ENCODE results near the gene LDLRAP1. TPM values are rescaled to one million over a fixed set of nuclear protein-coding genes. Genes with fewer than 3 reads are reported as not detected.

The LDLRAP1 gene
- total and polyA plus RNA-seq, 4 donors: 5.2 to 17.8 (median 13.3) TPM

- 95% methylated on average over 11 of the region's 11 CpGs for WGBS
- Histone ChIP-seq H3K4me1 (ENCODE audit: control insufficient read depth in 4 of 4, insufficient read depth in 4 of 4, low read length in 3 of 4) (peaks cover 7 to 19% (median 14%) of the 10 kb centered on the region in 4 donors), H3K27ac (ENCODE audit: low read depth in 1 of 2, low read length in 2 of 2) (no peak overlapping the region), H3K9me3 (ENCODE audit: control insufficient read depth in 4 of 4, low read length in 3 of 4) (no peaks in the 10 kb centered on the region), H3K36me3 (ENCODE audit: control insufficient read depth in 4 of 4, insufficient read depth in 3 of 4, low read depth in 1 of 4, low read length in 3 of 4) (peaks cover 0 to 25% (median 3%) of the 10 kb centered on the region in 4 donors), H3K4me3 (ENCODE audit: low read depth in 1 of 3, low read length in 3 of 3) (no peak overlapping the region), H3K27me3 (ENCODE audit: control insufficient read depth in 4 of 4, insufficient read depth in 4 of 4, low read length in 3 of 4) (no peaks in the 10 kb centered on the region), H3K9ac (ENCODE audit: low read depth in 1 of 2, low read length in 2 of 2) (no peak overlapping the region)
- no peak for DNase-seq (ENCODE audit: low spot score)
- TF ChIP-seq HNF4A (conservative IDR thresholded peaks at IDR 0.05) (no peak), RAD21 (IDR thresholded peaks at IDR 0.05) (no peak), GABPA (IDR thresholded peaks at IDR 0.05 in 1 of 2, conservative IDR thresholded peaks at IDR 0.05 in 1 of 2) (no peak), SP1 (IDR thresholded peaks at IDR 0.05) (no peak), FOXA2 (IDR thresholded peaks at IDR 0.05) (no peak), FOXA1 (IDR thresholded peaks at IDR 0.05) (no peak), EGR1 (IDR thresholded peaks at IDR 0.05; ENCODE audit: low read depth in 2 of 2) (no peak)
- TF ChIP-seq, protein P1, sequence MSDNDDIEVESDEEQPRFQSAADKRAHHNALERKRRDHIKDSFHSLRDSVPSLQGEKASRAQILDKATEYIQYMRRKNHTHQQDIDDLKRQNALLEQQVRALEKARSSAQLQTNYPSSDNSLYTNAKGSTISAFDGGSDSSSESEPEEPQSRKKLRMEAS (IDR thresholded peaks at IDR 0.05): no peak
- TF ChIP-seq, protein P2, sequence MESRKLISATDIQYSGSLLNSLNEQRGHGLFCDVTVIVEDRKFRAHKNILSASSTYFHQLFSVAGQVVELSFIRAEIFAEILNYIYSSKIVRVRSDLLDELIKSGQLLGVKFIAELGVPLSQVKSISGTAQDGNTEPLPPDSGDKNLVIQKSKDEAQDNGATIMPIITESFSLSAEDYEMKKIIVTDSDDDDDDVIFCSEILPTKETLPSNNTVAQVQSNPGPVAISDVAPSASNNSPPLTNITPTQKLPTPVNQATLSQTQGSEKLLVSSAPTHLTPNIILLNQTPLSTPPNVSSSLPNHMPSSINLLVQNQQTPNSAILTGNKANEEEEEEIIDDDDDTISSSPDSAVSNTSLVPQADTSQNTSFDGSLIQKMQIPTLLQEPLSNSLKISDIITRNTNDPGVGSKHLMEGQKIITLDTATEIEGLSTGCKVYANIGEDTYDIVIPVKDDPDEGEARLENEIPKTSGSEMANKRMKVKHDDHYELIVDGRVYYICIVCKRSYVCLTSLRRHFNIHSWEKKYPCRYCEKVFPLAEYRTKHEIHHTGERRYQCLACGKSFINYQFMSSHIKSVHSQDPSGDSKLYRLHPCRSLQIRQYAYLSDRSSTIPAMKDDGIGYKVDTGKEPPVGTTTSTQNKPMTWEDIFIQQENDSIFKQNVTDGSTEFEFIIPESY (IDR thresholded peaks at IDR 0.05): no peak
Observed at GRCh38 chr1:25553749-25554429, 10.5 kb downstream of the LDLRAP1 start.

GRCh38 chr1:25554430-25554780, 11.0 kb downstream of the LDLRAP1 start:
- TF ChIP-seq HNF4A (conservative IDR thresholded peaks at IDR 0.05) (no peak), SP1 (IDR thresholded peaks at IDR 0.05) (no peak), FOXA2 (IDR thresholded peaks at IDR 0.05) (no peak), YY1 (IDR thresholded peaks at IDR 0.05) (no peak), CTCF (IDR thresholded peaks at IDR 0.05; ENCODE audit: low read depth, low read length, missing input control) (no peak), FOXA1 (IDR thresholded peaks at IDR 0.05) (no peak), JUND (IDR thresholded peaks at IDR 0.05) (no peak)
- TF ChIP-seq, protein P2 (IDR thresholded peaks at IDR 0.05): no peak
- TF ChIP-seq, protein P3, sequence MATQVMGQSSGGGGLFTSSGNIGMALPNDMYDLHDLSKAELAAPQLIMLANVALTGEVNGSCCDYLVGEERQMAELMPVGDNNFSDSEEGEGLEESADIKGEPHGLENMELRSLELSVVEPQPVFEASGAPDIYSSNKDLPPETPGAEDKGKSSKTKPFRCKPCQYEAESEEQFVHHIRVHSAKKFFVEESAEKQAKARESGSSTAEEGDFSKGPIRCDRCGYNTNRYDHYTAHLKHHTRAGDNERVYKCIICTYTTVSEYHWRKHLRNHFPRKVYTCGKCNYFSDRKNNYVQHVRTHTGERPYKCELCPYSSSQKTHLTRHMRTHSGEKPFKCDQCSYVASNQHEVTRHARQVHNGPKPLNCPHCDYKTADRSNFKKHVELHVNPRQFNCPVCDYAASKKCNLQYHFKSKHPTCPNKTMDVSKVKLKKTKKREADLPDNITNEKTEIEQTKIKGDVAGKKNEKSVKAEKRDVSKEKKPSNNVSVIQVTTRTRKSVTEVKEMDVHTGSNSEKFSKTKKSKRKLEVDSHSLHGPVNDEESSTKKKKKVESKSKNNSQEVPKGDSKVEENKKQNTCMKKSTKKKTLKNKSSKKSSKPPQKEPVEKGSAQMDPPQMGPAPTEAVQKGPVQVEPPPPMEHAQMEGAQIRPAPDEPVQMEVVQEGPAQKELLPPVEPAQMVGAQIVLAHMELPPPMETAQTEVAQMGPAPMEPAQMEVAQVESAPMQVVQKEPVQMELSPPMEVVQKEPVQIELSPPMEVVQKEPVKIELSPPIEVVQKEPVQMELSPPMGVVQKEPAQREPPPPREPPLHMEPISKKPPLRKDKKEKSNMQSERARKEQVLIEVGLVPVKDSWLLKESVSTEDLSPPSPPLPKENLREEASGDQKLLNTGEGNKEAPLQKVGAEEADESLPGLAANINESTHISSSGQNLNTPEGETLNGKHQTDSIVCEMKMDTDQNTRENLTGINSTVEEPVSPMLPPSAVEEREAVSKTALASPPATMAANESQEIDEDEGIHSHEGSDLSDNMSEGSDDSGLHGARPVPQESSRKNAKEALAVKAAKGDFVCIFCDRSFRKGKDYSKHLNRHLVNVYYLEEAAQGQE (IDR thresholded peaks at IDR 0.05): no peak
- TF ChIP-seq, protein P1 (IDR thresholded peaks at IDR 0.05): no peak
- 98% methylated on average over 3 of the region's 3 CpGs for WGBS
- H3K4me1 ChIP-seq (ENCODE audit: control insufficient read depth in 4 of 4, insufficient read depth in 4 of 4, low read length in 3 of 4): peaks cover 4 to 16% (median 11%) of the 10 kb centered on the region in 4 donors
- H3K27me3 ChIP-seq (ENCODE audit: control insufficient read depth in 4 of 4, insufficient read depth in 4 of 4, low read length in 3 of 4): no peaks in the 10 kb centered on the region
- no peak overlapping the region for H3K4me3 ChIP-seq (ENCODE audit: low read depth in 1 of 3, low read length in 3 of 3)
- peaks cover 0 to 30% (median 3%) of the 10 kb centered on the region in 4 donors for H3K36me3 ChIP-seq (ENCODE audit: control insufficient read depth in 4 of 4, insufficient read depth in 3 of 4, low read depth in 1 of 4, low read length in 3 of 4)
- no peaks in the 10 kb centered on the region for H3K9me3 ChIP-seq (ENCODE audit: control insufficient read depth in 4 of 4, low read length in 3 of 4)
- H3K27ac ChIP-seq (ENCODE audit: low read depth in 1 of 2, low read length in 2 of 2): no peak overlapping the region
- no peak for DNase-seq (ENCODE audit: low spot score)
- no peak overlapping the region for H3K9ac ChIP-seq (ENCODE audit: low read depth in 1 of 2, low read length in 2 of 2)

All from liver (tissue), 9 donors.